Liver (tissue), 9 donors: Measurements from ENCODE around the gene IKZF4. TPM values are rescaled to one million over a fixed set of nuclear protein-coding genes. Genes with fewer than 3 reads are reported as not detected.

ENCODE experiments used
- DNase-seq: peaks from one replicate; pipeline ENCODE4 v3.0.0-alpha.2; 2017; ENCODE audit warnings: low spot score
- H3K27ac ChIP-seq, 2 donors: one replicate each; pipeline ENCODE4 v1.7.0; 2013; ENCODE audit warnings: inconsistent platforms in 2 of 2, low read length in 2 of 2, control low read depth in 1 of 2, low read depth in 1 of 2, mild to moderate bottlenecking in 1 of 2
- H3K27me3 ChIP-seq, 4 donors: one replicate each; pipeline versions ENCODE4 v1.6.1 to v1.7.0; 2013; ENCODE audit warnings: low read length in 3 of 4, inconsistent platforms in 1 of 4, mild to moderate bottlenecking in 1 of 4, moderate library complexity in 1 of 4; ENCODE audit not compliant: control insufficient read depth in 4 of 4, insufficient read depth in 4 of 4
- H3K36me3 ChIP-seq, 4 donors: one replicate each; pipeline versions ENCODE4 v1.6.1 to v1.7.0; 2013; ENCODE audit warnings: low read length in 3 of 4, mild to moderate bottlenecking in 3 of 4, low read depth in 1 of 4, moderate library complexity in 1 of 4; ENCODE audit not compliant: control insufficient read depth in 4 of 4, insufficient read depth in 3 of 4
- H3K4me1 ChIP-seq, 4 donors: one replicate each; pipeline versions ENCODE4 v1.6.1 to v1.7.0; 2013; ENCODE audit warnings: low read length in 3 of 4, mild to moderate bottlenecking in 3 of 4, moderate library complexity in 1 of 4; ENCODE audit not compliant: control insufficient read depth in 4 of 4, insufficient read depth in 4 of 4
- H3K4me3 ChIP-seq, 3 donors: one replicate each; pipeline versions ENCODE4 v1.6.1 to v1.7.0; 2013; ENCODE audit warnings: low read length in 3 of 3, control low read depth in 1 of 3, low read depth in 1 of 3, mild to moderate bottlenecking in 1 of 3
- H3K9ac ChIP-seq, 2 donors: one replicate each; pipeline ENCODE4 v1.7.0; 2013; ENCODE audit warnings: low read length in 2 of 2, mild to moderate bottlenecking in 2 of 2, moderate library complexity in 2 of 2, control low read depth in 1 of 2, low read depth in 1 of 2
- H3K9me3 ChIP-seq, 4 donors: one replicate each; pipeline versions ENCODE4 v1.6.1 to v1.7.0; 2013; ENCODE audit warnings: low read length in 3 of 4; ENCODE audit not compliant: control insufficient read depth in 4 of 4
- ATF3 ChIP-seq: IDR thresholded peaks from 2 replicates; pipeline ENCODE4 v1.6.1; 2016; ENCODE audit warnings: antibody characterized with exemption
- CTCF ChIP-seq: fragments of 150-350 bp; IDR thresholded peaks from 2 replicates; pipeline ENCODE4 v1.5.1; 2017; ENCODE audit warnings: improper control_type of control experiment, low read depth, low read length; ENCODE audit not compliant: missing input control
- EGR1 ChIP-seq, 2 donors: IDR thresholded peaks; 2 replicates each; pipeline ENCODE4 v1.6.1; 2016 to 2018; ENCODE audit warnings: antibody characterized with exemption in 2 of 2, low read depth in 2 of 2
- FOXA2 ChIP-seq: IDR thresholded peaks from 2 replicates; pipeline ENCODE4 v1.6.1; 2016; ENCODE audit warnings: antibody characterized with exemption
- GABPA ChIP-seq, 2 donors: IDR thresholded peaks in 1 of 2; conservative IDR thresholded peaks in 1 of 2; 2 replicates each; pipeline ENCODE4 v1.6.1; 2016; ENCODE audit warnings: antibody characterized with exemption in 2 of 2, mild to moderate bottlenecking in 1 of 2, moderate library complexity in 1 of 2
- HNF4A ChIP-seq, 2 donors: conservative IDR thresholded peaks; 2 replicates each; pipeline ENCODE4 v1.6.1; 2016; ENCODE audit warnings: antibody characterized with exemption in 2 of 2, mild to moderate bottlenecking in 2 of 2
- HNF4G ChIP-seq: IDR thresholded peaks from 2 replicates; pipeline ENCODE4 v1.6.1; 2016; ENCODE audit warnings: antibody characterized with exemption
- MAX ChIP-seq: IDR thresholded peaks from 2 replicates; pipeline ENCODE4 v1.6.1; 2016; ENCODE audit warnings: antibody characterized with exemption
- RAD21 ChIP-seq, 2 donors: IDR thresholded peaks; 2 replicates each; pipeline ENCODE4 v1.6.1; 2016; ENCODE audit warnings: antibody characterized with exemption in 2 of 2, mild to moderate bottlenecking in 2 of 2
- REST ChIP-seq: IDR thresholded peaks from 2 replicates; pipeline ENCODE4 v1.6.1; 2016; ENCODE audit warnings: antibody characterized with exemption, mild to moderate bottlenecking
- RXRA ChIP-seq, 2 donors: IDR thresholded peaks; 2 replicates each; pipeline ENCODE4 v1.6.1; 2017 to 2018; ENCODE audit warnings: antibody characterized with exemption in 2 of 2, mild to moderate bottlenecking in 1 of 2
- SP1 ChIP-seq: IDR thresholded peaks from 2 replicates; pipeline ENCODE4 v1.6.1; 2018; ENCODE audit warnings: antibody characterized with exemption, mild to moderate bottlenecking
- TAF1 ChIP-seq: conservative IDR thresholded peaks from 2 replicates; pipeline ENCODE4 v1.6.1; 2016; ENCODE audit warnings: antibody characterized with exemption, mild to moderate bottlenecking
- YY1 ChIP-seq: IDR thresholded peaks from 2 replicates; pipeline ENCODE4 v1.6.1; 2016; ENCODE audit warnings: antibody characterized with exemption, mild to moderate bottlenecking
- ZBTB33 ChIP-seq: IDR thresholded peaks from 2 replicates; pipeline ENCODE4 v1.6.1; 2016; ENCODE audit warnings: antibody characterized with exemption
- WGBS: extraction: QIAGEN DNeasy Blood & Tissue Kit; methylation state at CpG from one replicate; pipeline ENCODE4 v1.1.7; 2013; 5-methylcytosine and 5-hydroxymethylcytosine counted together
- polyA plus RNA-seq, 2 donors: library from polyadenylated mRNA; stranded (reverse) in 1 of 2; unstranded in 1 of 2; fragments of 200-250 nt in 1 of 2; fragments of >200 nt in 1 of 2; fragmentation: Nextera tagmentation in 1 of 2; extraction: Ambion mirVana in 1 of 2; gene quantifications; one replicate each; pipeline versions ENCODE4 v1.2.1 to v1.2.3, GENCODE V29; 2013 to 2015
- total RNA-seq, 2 donors: library from RNA; depleted of rRNA; stranded (reverse); fragments of >200 nt; gene quantifications; one replicate each; pipeline ENCODE4 v1.2.3, GENCODE V29; 2014
- donor health status: healthy.
- donor health status: healthy.
- donor health status: healthy.
- donor health status: healthy.
- donor health status: healthy.

IKZF4 gene
- total and polyA plus RNA-seq, 4 donors: 0.47 to 1.9 (median 0.75) TPM

- H3K9ac ChIP-seq: peak overlapping the region; percentile 5 to 54
- no peak for DNase-seq
- H3K36me3 ChIP-seq: peaks cover 6 to 18% (median 11%) of the 10 kb centered on the region in 4 donors
- no peaks in the 10 kb centered on the region for H3K27me3 ChIP-seq
- H3K4me1 ChIP-seq: peaks cover 12 to 48% (median 40%) of the 10 kb centered on the region in 4 donors
- H3K4me3 ChIP-seq: peak overlapping the region; percentile 6 to 67 (median 37)
- TF ChIP-seq MAX: no peak
- TF ChIP-seq ATF3: no peak
- TF ChIP-seq EGR1 (IDR thresholded peaks at IDR 0.05; ENCODE audit: low read depth in 2 of 2): no peak
- no peak for TF ChIP-seq HNF4A (conservative IDR thresholded peaks at IDR 0.05)
- no peak for TF ChIP-seq HNF4G
- TF ChIP-seq GABPA (IDR thresholded peaks at IDR 0.05 in 1 of 2, conservative IDR thresholded peaks at IDR 0.05 in 1 of 2): no peak
- no peak for TF ChIP-seq RXRA (IDR thresholded peaks at IDR 0.05)
- TF ChIP-seq SP1: no peak
- whole genome bisulfite sequencing: 59% methylated on average over 2 of the region's 2 CpGs
- H3K9me3 ChIP-seq: no peaks in the 10 kb centered on the region
- H3K27ac ChIP-seq: peak overlapping the region; percentile 93 to 99
Observed at GRCh38 chr12:56082382-56082781, 61.5 kb downstream of the IKZF4 start.

GRCh38 chr12:56082967-56083366 is 62.1 kb downstream of the IKZF4 start:
- TF ChIP-seq RAD21 (IDR thresholded peaks at IDR 0.05): no peak
- no peak for TF ChIP-seq HNF4G
- TF ChIP-seq YY1: no peak
- no peak for TF ChIP-seq FOXA2
- Histone ChIP-seq H3K27ac (peak overlapping the region; percentile 93 to 99), H3K9ac (peak overlapping the region in 1 of 2 donors; percentile 48), H3K27me3 (no peaks in the 10 kb centered on the region), H3K4me1 (peaks cover 12 to 50% (median 41%) of the 10 kb centered on the region in 4 donors), H3K4me3 (peak overlapping the region in 1 of 3 donors; percentile 37), H3K36me3 (peaks cover 7 to 20% (median 16%) of the 10 kb centered on the region in 4 donors), H3K9me3 (no peaks in the 10 kb centered on the region)
- WGBS: 47% methylated on average over 3 of the region's 3 CpGs
- no peak for DNase-seq

- Histone ChIP-seq H3K9me3 (no peaks in the 10 kb centered on the region), H3K4me3 (no peak overlapping the region), H3K27me3 (no peaks in the 10 kb centered on the region), H3K4me1 (peaks cover 12 to 45% (median 36%) of the 10 kb centered on the region in 4 donors), H3K36me3 (peaks cover 12 to 34% (median 30%) of the 10 kb centered on the region in 4 donors), H3K27ac (peak overlapping the region; percentile 93 to 99), H3K9ac (no peak overlapping the region)
- peak; percentile 49 for DNase-seq
- TF ChIP-seq MAX (no peak), GABPA (IDR thresholded peaks at IDR 0.05 in 1 of 2, conservative IDR thresholded peaks at IDR 0.05 in 1 of 2) (no peak), HNF4G (no peak), TAF1 (no peak), REST (no peak), RAD21 (IDR thresholded peaks at IDR 0.05) (peak in 1 of 2 donors; percentile 18), CTCF (no peak), HNF4A (conservative IDR thresholded peaks at IDR 0.05) (peak; percentile 36 to 42), YY1 (no peak), ATF3 (no peak), ZBTB33 (no peak), EGR1 (IDR thresholded peaks at IDR 0.05; ENCODE audit: low read depth in 2 of 2) (no peak)
- 72% methylated on average over 15 of the region's 15 CpGs for WGBS
Observed at GRCh38 chr12:56084958-56085543, 64.2 kb downstream of the IKZF4 start.
